AG04450 (cell line): ENCODE measurements around the gene NOL3. TPM values are rescaled to one million over a fixed set of nuclear protein-coding genes. Genes with fewer than 3 reads are reported as not detected.

Experiments used
- CTCF ChIA-PET: fragments of 300-600, 350-600 bp; formaldehyde crosslinking; extraction: SDS; loops from one replicate; lab custom pipeline; 2022; ENCODE audit warnings: antibody characterized with exemption, inconsistent platforms; lab: Charles Lee
- POLR2A ChIA-PET: fragments of 350-600 bp; formaldehyde crosslinking; extraction: SDS; loops from one replicate; lab custom pipeline; 2021; ENCODE audit warnings: antibody characterized with exemption, inconsistent platforms; lab: Yijun Ruan, JAX
- DNase-seq: peaks from one replicate; pipeline ENCODE4 v3.0.0-alpha.2; 2011; ENCODE audit warnings: low read depth, low spot score
- H3K27ac ChIP-seq: one replicate; pipeline ENCODE4 v1.5.1; 2012; ENCODE audit warnings: low read depth, low read length, control low read depth
- H3K27me3 ChIP-seq: one replicate; pipeline ENCODE4 v1.6.0; 2012; ENCODE audit warnings: low read length; ENCODE audit not compliant: control insufficient read depth, insufficient read depth
- H3K4me3 ChIP-seq: 2 replicates; pipeline ENCODE4 v1.5.1; 2011; ENCODE audit warnings: mild to moderate bottlenecking, low read depth, low read length, control low read depth
- H3K9me3 ChIP-seq: 2 replicates; pipeline ENCODE4 v1.5.1; 2012; ENCODE audit warnings: low read length; ENCODE audit not compliant: control insufficient read depth, insufficient read depth
- CTCF ChIP-seq: IDR thresholded peaks from 2 replicates; pipeline ENCODE4 v1.5.1; 2011; ENCODE audit warnings: low read depth, low read length, control low read depth, inconsistent platforms
- polyA plus RNA-seq: library from polyadenylated mRNA; depleted of rRNA; stranded (reverse); fragments of >200 nt; gene quantifications from 2 replicates; pipeline ENCODE4 v1.2.3, GENCODE V29; 2011

Gene NOL3
- polyA plus RNA-seq, 1 experiment: 8.2 TPM

- Histone ChIP-seq H3K27me3 (peaks cover 50% of the 10 kb centered on the region), H3K9me3 (no peaks in the 10 kb centered on the region; the same call in 1 of the 2 replicates), H3K4me3 (no peak overlapping the region), H3K27ac (no peak overlapping the region)
- TF ChIP-seq CTCF: no peak
- POLR2A ChIA-PET: no interaction called here
- no peak for DNase-seq
- CTCF ChIA-PET: interaction anchor here (3.5 kb wide), 1 partner anchor 11 kb away, joined by 13 read pairs; no protein-coding TSS in a partner anchor
Observed at GRCh38 chr16:67166110-67166547, 4.2 kb upstream of the NOL3 start.

- DNase-seq: no peak
- Histone ChIP-seq H3K4me3 (no peak overlapping the region), H3K9me3 (no peaks in the 10 kb centered on the region; the same call in 1 of the 2 replicates), H3K27me3 (peaks cover 50% of the 10 kb centered on the region), H3K27ac (no peak overlapping the region)
- ChIA-PET CTCF (interaction anchor here (3.5 kb wide), 1 partner anchor 11 kb away, joined by 13 read pairs; no protein-coding TSS in a partner anchor), POLR2A (no interaction called here)
- TF ChIP-seq CTCF: no peak
Observed at GRCh38 chr16:67166598-67167168, 3.7 kb upstream of the NOL3 start.

GRCh38 chr16:67167588-67167987, 2.8 kb upstream of the NOL3 start:
- ChIA-PET POLR2A (no interaction called here), CTCF (interaction anchor here (3.5 kb wide), 1 partner anchor 12 kb away, joined by 13 read pairs; no protein-coding TSS in a partner anchor)
- TF ChIP-seq CTCF: no peak

GRCh38 chr16:67169011-67169451, 1.3 kb upstream of the NOL3 start:
- no peak for TF ChIP-seq CTCF
- ChIA-PET POLR2A (interaction anchor here (1.4 kb wide), 1 partner anchor 14 kb away, joined by 10 read pairs; no protein-coding TSS in a partner anchor), CTCF (interaction anchor here (1.0 to 1.2 kb wide), 2 partner anchors 11 to 14 kb away, joined by 4 read pairs; no protein-coding TSS in a partner anchor)
- no peak overlapping the region for H3K4me3 ChIP-seq
- no peaks in the 10 kb centered on the region; the same call in 1 of the 2 replicates for H3K9me3 ChIP-seq
- H3K27me3 ChIP-seq: peaks cover 35% of the 10 kb centered on the region
- no peak for DNase-seq
- peak overlapping the region; percentile 80 for H3K27ac ChIP-seq

More at GRCh38 chr16:67167588-67167987, 2.8 kb upstream of the NOL3 start:
- Histone ChIP-seq H3K27me3 (peaks cover 45% of the 10 kb centered on the region), H3K4me3 (no peak overlapping the region), H3K27ac (no peak overlapping the region), H3K9me3 (no peaks in the 10 kb centered on the region; the same call in 1 of the 2 replicates)
- DNase-seq: no peak
